ENCODE results near the gene TMEM100.

Gene TMEM100

GRCh38 chr17:55717898-55718735, 4.5 kb downstream of the TMEM100 start:
- DNase-seq (ENCODE audit: low spot score): peak; percentile 58

GRCh38 chr17:55717432-55717831, 5.2 kb downstream of the TMEM100 start:
- DNase-seq (ENCODE audit: low spot score): no peak

- no peak for DNase-seq (ENCODE audit: low spot score)
These were observed 11.7 kb downstream of the TMEM100 start for GRCh38 chr17:55710829-55711496.

- DNase-seq (ENCODE audit: low spot score): no peak
These were observed 12.3 kb downstream of the TMEM100 start for GRCh38 chr17:55710410-55710809.

- no peak for DNase-seq (ENCODE audit: low spot score)
These were observed 12.7 kb downstream of the TMEM100 start for GRCh38 chr17:55709984-55710383.

- DNase-seq (ENCODE audit: low spot score): no peak
These were observed 13.2 kb downstream of the TMEM100 start for GRCh38 chr17:55709440-55709839.

GRCh38 chr17:55708175-55708974, 14.3 kb downstream of the TMEM100 start:
- DNase-seq (ENCODE audit: low spot score): no peak

- DNase-seq (ENCODE audit: low spot score): no peak
These were observed 15.6 kb downstream of the TMEM100 start for GRCh38 chr17:55706808-55707773.

GRCh38 chr17:55705847-55706246, 16.8 kb downstream of the TMEM100 start:
- no peak for DNase-seq (ENCODE audit: low spot score)

GRCh38 chr17:55704401-55704800, 18.3 kb downstream of the TMEM100 start:
- no peak for DNase-seq (ENCODE audit: low spot score)

GRCh38 chr17:55702150-55702549, 20.5 kb downstream of the TMEM100 start:
- DNase-seq (ENCODE audit: low spot score): no peak

GRCh38 chr17:55699181-55699860, 23.3 kb downstream of the TMEM100 start:
- DNase-seq (ENCODE audit: low spot score): no peak

- DNase-seq (ENCODE audit: low spot score): no peak
These were observed 28.3 kb downstream of the TMEM100 start for GRCh38 chr17:55694286-55694910.

GRCh38 chr17:55693254-55694216, 29.1 kb downstream of the TMEM100 start:
- no peak for DNase-seq (ENCODE audit: low spot score)

GRCh38 chr17:55692276-55692675, 30.4 kb downstream of the TMEM100 start:
- no peak for DNase-seq (ENCODE audit: low spot score)

- no peak for DNase-seq (ENCODE audit: low spot score)
These were observed 31.0 kb downstream of the TMEM100 start for GRCh38 chr17:55691666-55692065.

- no peak for DNase-seq (ENCODE audit: low spot score)
These were observed 32.6 kb downstream of the TMEM100 start for GRCh38 chr17:55690105-55690508.

GRCh38 chr17:55689672-55690071, 33.0 kb downstream of the TMEM100 start:
- no peak for DNase-seq (ENCODE audit: low spot score)

GRCh38 chr17:55688057-55688456, 34.6 kb downstream of the TMEM100 start:
- DNase-seq (ENCODE audit: low spot score): no peak
